Mammary epithelial cell (primary cell): Measurements from ENCODE around the gene IKBKE.

Source experiments
- EZH2 ChIP-seq: IDR thresholded peaks from 2 replicates; pipeline ENCODE4 v1.6.1; 2012; ENCODE audit warnings: low read length, inconsistent platforms, borderline replicate concordance
- TF ChIP-seq, protein P1 (sequence below), 2 donors: IDR thresholded peaks in 1 of 2; conservative IDR thresholded peaks in 1 of 2; 2 replicates each; pipeline ENCODE4 v1.5.1; 2011 to 2012; ENCODE audit warnings: inconsistent platforms in 2 of 2, low read length in 2 of 2, mild to moderate bottlenecking in 2 of 2, control low read depth in 1 of 2, low read depth in 1 of 2; ENCODE audit not compliant: insufficient read depth in 1 of 2; ENCODE audit errors: extremely low read depth in 1 of 2

DNA sequence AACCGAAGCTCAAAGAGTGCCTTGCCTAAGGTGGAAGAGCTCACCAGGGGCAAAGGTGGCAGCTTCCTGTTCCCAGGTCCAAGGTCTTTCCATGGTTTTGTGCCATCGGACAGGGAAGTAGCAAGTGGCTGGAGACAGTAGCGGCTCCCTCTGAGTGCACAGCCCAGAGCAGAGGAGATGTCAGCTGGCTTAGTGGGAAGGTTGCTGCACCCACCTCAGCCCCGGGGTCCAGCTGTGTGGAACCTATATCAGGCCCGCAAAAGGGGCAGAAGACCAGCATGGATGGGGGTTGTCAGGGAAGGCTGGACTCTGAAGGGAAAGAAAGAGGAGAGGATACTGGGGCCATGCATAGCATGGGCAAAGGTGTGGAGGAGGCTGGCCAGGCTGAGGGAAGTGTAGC is 6.8 kb downstream of the IKBKE start:
- TF ChIP-seq, protein P1, sequence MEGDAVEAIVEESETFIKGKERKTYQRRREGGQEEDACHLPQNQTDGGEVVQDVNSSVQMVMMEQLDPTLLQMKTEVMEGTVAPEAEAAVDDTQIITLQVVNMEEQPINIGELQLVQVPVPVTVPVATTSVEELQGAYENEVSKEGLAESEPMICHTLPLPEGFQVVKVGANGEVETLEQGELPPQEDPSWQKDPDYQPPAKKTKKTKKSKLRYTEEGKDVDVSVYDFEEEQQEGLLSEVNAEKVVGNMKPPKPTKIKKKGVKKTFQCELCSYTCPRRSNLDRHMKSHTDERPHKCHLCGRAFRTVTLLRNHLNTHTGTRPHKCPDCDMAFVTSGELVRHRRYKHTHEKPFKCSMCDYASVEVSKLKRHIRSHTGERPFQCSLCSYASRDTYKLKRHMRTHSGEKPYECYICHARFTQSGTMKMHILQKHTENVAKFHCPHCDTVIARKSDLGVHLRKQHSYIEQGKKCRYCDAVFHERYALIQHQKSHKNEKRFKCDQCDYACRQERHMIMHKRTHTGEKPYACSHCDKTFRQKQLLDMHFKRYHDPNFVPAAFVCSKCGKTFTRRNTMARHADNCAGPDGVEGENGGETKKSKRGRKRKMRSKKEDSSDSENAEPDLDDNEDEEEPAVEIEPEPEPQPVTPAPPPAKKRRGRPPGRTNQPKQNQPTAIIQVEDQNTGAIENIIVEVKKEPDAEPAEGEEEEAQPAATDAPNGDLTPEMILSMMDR (conservative IDR thresholded peaks at IDR 0.05 in 1 of 2, IDR thresholded peaks at IDR 0.05 in 1 of 2; ENCODE audit: extremely low read depth in 1 of 2, insufficient read depth in 1 of 2, low read depth in 1 of 2, low read length in 2 of 2): no peak
- TF ChIP-seq EZH2: no peak
